ENCODE data around the gene SLC4A1AP. TPM values are rescaled to one million over a fixed set of nuclear protein-coding genes. Genes with fewer than 3 reads are reported as not detected.

The SLC4A1AP gene
- total and polyA plus RNA-seq, 9 of the 15 experiments (the other 6 are each of a cell fraction or from before 2014, with no cell fraction given) = 8.1 to 40.5 (median 35.3) TPM

GRCh38 chr2:27705851-27706622 is 42.3 kb downstream of the SLC4A1AP start (continued):
- no peak for TF ChIP-seq ZNF644 (tag; IDR thresholded peaks at IDR 0.05; ENCODE audit: low read depth)
- TF ChIP-seq ZNF41 (CRISPR knock-in tag; conservative IDR thresholded peaks at IDR 0.05) = no peak
- peak; percentile 66 for TF ChIP-seq ELF1 (tag; IDR thresholded peaks at IDR 0.05)

GRCh38 chr2:27707462-27708256 is 44.0 kb downstream of the SLC4A1AP start:
- Histone ChIP-seq H3K4me3 (no peak overlapping the region), H3K4me2 (ENCODE audit: insufficient read depth, low read length) (no peak overlapping the region), H3K27me3 (ENCODE audit: control insufficient read depth in 2 of 2, insufficient read depth in 2 of 2, low read length in 2 of 2) (peaks cover 4% of the 10 kb centered on the region in 2 experiments; a peak in 1 of 5 replicates), H3K4me1 (replicated peaks in 1 of 2; ENCODE audit: control insufficient read depth in 2 of 2, insufficient read depth in 2 of 2, low read length in 2 of 2) (peaks cover 0 to 13% of the 10 kb centered on the region in 2 experiments; a peak in 4 of 5 replicates), H3K9ac (ENCODE audit: insufficient read depth in 1 of 2, low read depth in 2 of 2, low read length in 2 of 2) (no peak overlapping the region), H2AFZ (ENCODE audit: low read depth, low read length) (no peak overlapping the region), H4K20me1 (replicated peaks; ENCODE audit: control insufficient read depth, insufficient read depth, low read length) (no peaks in the 10 kb centered on the region), H3K9me3 (replicated peaks; ENCODE audit: control insufficient read depth, insufficient read depth, low read depth, low read length) (no peaks in the 10 kb centered on the region), H3K36me3 (ENCODE audit: control insufficient read depth, insufficient read depth, low read length) (no peaks in the 10 kb centered on the region), H3K9me1 (ENCODE audit: control insufficient read depth, insufficient read depth, low read length) (no peaks in the 10 kb centered on the region), H3K79me2 (ENCODE audit: control insufficient read depth, insufficient read depth, low read length) (no peaks in the 10 kb centered on the region), H3K27ac (ENCODE audit: extremely low read depth, low read depth, low read length) (no peak overlapping the region)
- FAIRE-seq (no peak), ATAC-seq (no peak), DNase-seq (ENCODE audit: extremely low read depth in 1 of 4, low spot score in 3 of 4) (no peak)
- BruUV-seq (replicated peaks) = no TSS peak
- ChIA-PET CTCF (ENCODE audit: low intra/inter-chr PET ratio) (no interaction called here), POLR2A (interaction anchor here (1.3 kb wide), 1 partner anchor 29 kb away, joined by 4 read pairs; no protein-coding TSS in a partner anchor)
- in situ Hi-C loops (cut with MboI) = no loop called here
- intact Hi-C loops (cut with micrococcal nuclease) = no loop called here
- TF ChIP-seq TAF15 (IDR thresholded peaks at IDR 0.05; ENCODE audit: low read depth, low read length) = no peak
- peak; percentile 25; the same call in 1 of the 2 replicates for TF ChIP-seq ATF3 (IDR thresholded peaks at IDR 0.05)
- no peak for TF ChIP-seq ATF3 (CRISPR knock-in tag; conservative IDR thresholded peaks at IDR 0.05)
- no peak for TF ChIP-seq KAT2B (IDR thresholded peaks at IDR 0.05; ENCODE audit: low read depth, low read length)
- WGBS (ENCODE audit: insufficient coverage, low coverage, missing lambda C conversion rate) = 24% methylated on average over 9 of the region's 9 CpGs
